AG04449 (cell line): ENCODE measurements around the gene DNAH14.
"Not testable (repeated sequence)": the region's sequence is repeated elsewhere in the genome, so short reads cannot be mapped to it uniquely, and the experiment has no call there.

Experiments used
- CTCF ChIA-PET: fragments of 350-600 bp; formaldehyde crosslinking; extraction: SDS; loops from one replicate; lab custom pipeline; 2021; ENCODE audit warnings: antibody characterized with exemption; lab: Yijun Ruan, JAX
- POLR2A ChIA-PET: fragments of 400-600, 350-600 bp; formaldehyde crosslinking; extraction: SDS; loops from one replicate; lab custom pipeline; 2020; ENCODE audit warnings: antibody characterized with exemption, inconsistent platforms; lab: Yijun Ruan, JAX
- DNase-seq: peaks from one replicate; pipeline ENCODE4 v3.0.0-alpha.2; 2010; ENCODE audit warnings: low read depth, low spot score
- H3K4me3 ChIP-seq: 2 replicates; pipeline ENCODE4 v1.5.1; 2011; ENCODE audit warnings: low read depth, mild to moderate bottlenecking, control low read depth, low read length
- CTCF ChIP-seq: IDR thresholded peaks from one replicate; pipeline ENCODE4 v1.5.1; 2011; ENCODE audit warnings: mild to moderate bottlenecking, moderate library complexity, low read length, control low read depth, inconsistent platforms; ENCODE audit not compliant: insufficient read depth; ENCODE audit errors: missing control alignments

DNAH14 gene

GRCh38 chr1:224957696-224958095, 28.2 kb downstream of the DNAH14 start:
- no peak overlapping the region for H3K4me3 ChIP-seq
- CTCF ChIA-PET, result no interaction called here
- no peak for DNase-seq
- POLR2A ChIA-PET, result no interaction called here
- no peak for TF ChIP-seq CTCF

GRCh38 chr1:224958490-224958889, 29.0 kb downstream of the DNAH14 start:
- ChIA-PET POLR2A (no interaction called here), CTCF (interaction anchor here (0.9 kb wide), 1 partner anchor 34 kb away, joined by 3 read pairs; no protein-coding TSS in a partner anchor)
- no peak for DNase-seq
- no peak for TF ChIP-seq CTCF
- no peak overlapping the region for H3K4me3 ChIP-seq

GRCh38 chr1:224959115-224959514, 29.6 kb downstream of the DNAH14 start:
- H3K4me3 ChIP-seq, result no peak overlapping the region
- ChIA-PET POLR2A (no interaction called here), CTCF (interaction anchor here (0.9 kb wide), 1 partner anchor 35 kb away, joined by 3 read pairs; no protein-coding TSS in a partner anchor)
- DNase-seq, result no peak
- TF ChIP-seq CTCF, result no peak

- no peak for TF ChIP-seq CTCF
- ChIA-PET CTCF (no interaction called here), POLR2A (no interaction called here)
- H3K4me3 ChIP-seq, result no peak overlapping the region
- no peak for DNase-seq
Measured at GRCh38 chr1:224959656-224960055, 30.2 kb downstream of the DNAH14 start.

- CTCF ChIA-PET, result no interaction called here
Measured at GRCh38 chr1:224980181-224980580, 50.7 kb downstream of the DNAH14 start.

GRCh38 chr1:224981922-224982354, 52.5 kb downstream of the DNAH14 start:
- CTCF ChIA-PET, H3K4me3 ChIP-seq, POLR2A ChIA-PET, DNase-seq: not testable (repeated sequence)

More at GRCh38 chr1:224980181-224980580, 50.7 kb downstream of the DNAH14 start:
- no peak for TF ChIP-seq CTCF
- H3K4me3 ChIP-seq, result no peak overlapping the region
- no peak for DNase-seq
- POLR2A ChIA-PET, result no interaction called here

- POLR2A ChIA-PET, result no interaction called here
- H3K4me3 ChIP-seq, result no peak overlapping the region
- no peak for DNase-seq
- CTCF ChIA-PET, result no interaction called here
- no peak for TF ChIP-seq CTCF
Measured at GRCh38 chr1:224988042-224988441, 58.6 kb downstream of the DNAH14 start.
